CD14-positive monocyte (primary cell): ENCODE measurements around the gene GPR52. TPM values are rescaled to one million over a fixed set of nuclear protein-coding genes. Genes with fewer than 3 reads are reported as not detected.

Source experiments
- DNase-seq, 3 donors: peaks; one replicate each; pipeline ENCODE4 v3.0.0-alpha.2; 2011 to 2022
- H2AFZ ChIP-seq: 2 replicates; pipeline ENCODE4 v1.6.0; 2012; ENCODE audit warnings: mild to moderate bottlenecking, low read depth, low read length, inconsistent platforms; ENCODE audit not compliant: insufficient read depth, poor library complexity, severe bottlenecking
- H3K27ac ChIP-seq, 2 donors: 1 replicate in 1 of 2; 2 replicates in 1 of 2; pipeline ENCODE4 v1.5.1; 2012 to 2013; ENCODE audit warnings: low read length in 2 of 2, control low read depth in 1 of 2, inconsistent platforms in 1 of 2, low read depth in 1 of 2, mild to moderate bottlenecking in 1 of 2
- H3K27me3 ChIP-seq, 2 donors: one replicate each; pipeline versions ENCODE4 v1.6.0 to v1.6.1; 2011 to 2013; ENCODE audit warnings: low read length in 2 of 2; ENCODE audit not compliant: control insufficient read depth in 2 of 2, insufficient read depth in 2 of 2
- H3K36me3 ChIP-seq, 2 donors: replicated peaks in 1 of 2; 1 replicate in 1 of 2; 2 replicates in 1 of 2; pipeline versions ENCODE4 v1.5.1 to v1.6.1; 2012 to 2013; ENCODE audit warnings: low read length in 2 of 2, control low read depth in 1 of 2, inconsistent platforms in 1 of 2, mild to moderate bottlenecking in 1 of 2; ENCODE audit not compliant: insufficient read depth in 2 of 2, control insufficient read depth in 1 of 2
- H3K4me1 ChIP-seq, 2 donors: 1 replicate in 1 of 2; 2 replicates in 1 of 2; pipeline versions ENCODE4 v1.5.1 to v1.6.1; 2012 to 2013; ENCODE audit warnings: low read length in 2 of 2, control low read depth in 1 of 2, inconsistent platforms in 1 of 2, mild to moderate bottlenecking in 1 of 2, moderate library complexity in 1 of 2; ENCODE audit not compliant: insufficient read depth in 2 of 2, control insufficient read depth in 1 of 2
- H3K4me2 ChIP-seq: replicated peaks from 2 replicates; pipeline ENCODE3; 2012; ENCODE audit warnings: low read length, moderate library complexity, mild to moderate bottlenecking; ENCODE audit not compliant: poor library complexity, severe bottlenecking; ENCODE audit errors: extremely low read depth
- H3K4me3 ChIP-seq, 3 experiments: fragments of 200-600 bp in 1 of 3; sonication (generic) in 1 of 3; replicated peaks in 1 of 3; 1 replicate in 2 of 3; 2 replicates in 1 of 3; pipeline ENCODE4 v1.5.1; 2011 to 2013; ENCODE audit warnings: low read length in 3 of 3, mild to moderate bottlenecking in 3 of 3, control low read depth in 2 of 3, low read depth in 2 of 3, inconsistent platforms in 1 of 3, moderate library complexity in 1 of 3
- H3K79me2 ChIP-seq: 2 replicates; pipeline ENCODE4 v1.6.0; 2012; ENCODE audit warnings: mild to moderate bottlenecking, control low read depth, inconsistent platforms, low read length, moderate library complexity; ENCODE audit not compliant: insufficient read depth
- H3K9ac ChIP-seq: 2 replicates; pipeline ENCODE4 v1.6.0; 2017; ENCODE audit warnings: low read length, mild to moderate bottlenecking; ENCODE audit not compliant: insufficient read depth, poor library complexity, severe bottlenecking
- H3K9me3 ChIP-seq, 2 donors: replicated peaks in 1 of 2; 1 replicate in 1 of 2; 2 replicates in 1 of 2; pipeline versions ENCODE4 v1.5.1 to v1.6.1; 2012 to 2013; ENCODE audit warnings: low read length in 2 of 2, control low read depth in 1 of 2; ENCODE audit not compliant: control insufficient read depth in 1 of 2, insufficient read depth in 1 of 2
- H4K20me1 ChIP-seq: 2 replicates; pipeline ENCODE4 v1.6.0; 2012; ENCODE audit warnings: mild to moderate bottlenecking, low read length, control low read depth, moderate library complexity; ENCODE audit not compliant: insufficient read depth
- H3K27ac Mint-ChIP-seq, 7 donors: one replicate each; pipeline ENCODE4 v1.8.0; 2020; ENCODE audit warnings: mild to moderate bottlenecking in 7 of 7, mixed read lengths in 7 of 7, moderate library complexity in 6 of 7, inconsistent platforms in 2 of 7
- H3K27me3 Mint-ChIP-seq, 3 donors: one replicate each; pipeline ENCODE4 v1.8.0; 2021 to 2022; ENCODE audit warnings: low read depth in 3 of 3, mild to moderate bottlenecking in 3 of 3, mixed read lengths in 3 of 3, moderate library complexity in 3 of 3, inconsistent platforms in 1 of 3
- H3K36me3 Mint-ChIP-seq, 2 donors: one replicate each; pipeline ENCODE4 v1.8.0; 2020; ENCODE audit warnings: mixed read lengths in 2 of 2, inconsistent platforms in 1 of 2, mild to moderate bottlenecking in 1 of 2
- H3K4me1 Mint-ChIP-seq: one replicate; pipeline ENCODE4 v1.8.0; 2020; ENCODE audit warnings: mild to moderate bottlenecking, mixed read lengths
- H3K4me3 Mint-ChIP-seq, 2 donors: one replicate each; pipeline ENCODE4 v1.8.0; 2020; ENCODE audit warnings: mild to moderate bottlenecking in 2 of 2, mixed read lengths in 2 of 2, moderate library complexity in 1 of 2
- H3K9me3 Mint-ChIP-seq, 7 donors: one replicate each; pipeline ENCODE4 v1.8.0; 2020 to 2022; ENCODE audit warnings: mixed read lengths in 7 of 7, mild to moderate bottlenecking in 6 of 7, moderate library complexity in 6 of 7, inconsistent platforms in 2 of 7
- CTCF ChIP-seq: fragments of 200-600 bp; IDR thresholded peaks from one replicate; pipeline ENCODE4 v1.8.0; 2022; ENCODE audit warnings: antibody characterized with exemption, mild to moderate bottlenecking
- WGBS: methylation state at CpG from one replicate; pipeline ENCODE4 v1.1.5; 2013; ENCODE audit warnings: missing lambda C conversion rate; ENCODE audit not compliant: insufficient coverage; 5-methylcytosine and 5-hydroxymethylcytosine counted together
- intact Hi-C, 2 donors: fragments of 100-400 bp; cut with micrococcal nuclease; formaldehyde crosslinking; loops; one replicate each; pipeline versions ENCODE4 v1.15.0 to v1.15.1; 2023
- polyA plus RNA-seq, 3 donors: library from polyadenylated mRNA; depleted of rRNA in 1 of 3; unstranded in 2 of 3; stranded (reverse) in 1 of 3; fragments of 300-500 nt in 2 of 3; fragments of >200 nt in 1 of 3; fragmentation: Illumina TruSeq in 2 of 3; gene quantifications; 1 replicate in 2 of 3; 2 replicates in 1 of 3; pipeline ENCODE4 v1.2.3, GENCODE V29; 2012 to 2021

Gene GPR52
- polyA plus RNA-seq, 3 donors = 0.21 TPM; not detected in 2

DNA sequence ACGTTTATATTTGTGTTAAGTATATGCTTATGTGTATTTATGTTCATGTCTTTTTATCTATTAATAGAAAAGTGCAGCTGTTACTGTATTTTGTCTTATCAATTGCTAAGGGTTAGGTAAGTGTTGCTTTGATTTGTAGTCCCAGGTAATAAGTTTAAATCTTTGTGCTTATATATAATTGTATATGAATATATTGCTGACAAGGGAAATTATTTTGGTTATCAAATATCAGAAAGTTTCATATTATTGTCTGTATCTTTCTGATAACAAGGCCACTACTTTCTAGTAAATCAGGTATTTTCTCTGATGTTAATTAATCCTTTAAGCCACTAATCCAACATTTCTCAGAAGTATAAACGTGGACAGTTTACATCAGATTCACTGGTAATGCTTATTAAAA is 21.3 kb downstream of the GPR52 start:
- H3K27ac ChIP-seq = no peak overlapping the region
- H3K4me3 ChIP-seq = no peak overlapping the region
- no peaks in the 10 kb centered on the region for H3K27me3 ChIP-seq
- no peaks in the 10 kb centered on the region for H4K20me1 ChIP-seq
- no CpG with 5 or more reads among the region's 2 CpGs for WGBS
- intact Hi-C loops = no loop called here
- no peaks in the 10 kb centered on the region for H3K4me1 Mint-ChIP-seq
- no peaks in the 10 kb centered on the region for H3K79me2 ChIP-seq
- H3K36me3 Mint-ChIP-seq = peaks cover 0 to 3% of the 10 kb centered on the region in 2 donors
- H3K4me1 ChIP-seq = no peaks in the 10 kb centered on the region
- H3K9me3 Mint-ChIP-seq = no peaks in the 10 kb centered on the region
- no peaks in the 10 kb centered on the region for H3K36me3 ChIP-seq
- H3K27me3 Mint-ChIP-seq = peaks cover 0 to 4% (median 0%) of the 10 kb centered on the region in 3 donors
- H3K27ac Mint-ChIP-seq = no peak overlapping the region
- no peak overlapping the region for H3K4me3 Mint-ChIP-seq
- H2AFZ ChIP-seq = no peak overlapping the region
- no peak overlapping the region for H3K4me2 ChIP-seq
- no peak overlapping the region for H3K9ac ChIP-seq
- DNase-seq = no peak
- H3K9me3 ChIP-seq = no peaks in the 10 kb centered on the region
- no peak for TF ChIP-seq CTCF

DNA sequence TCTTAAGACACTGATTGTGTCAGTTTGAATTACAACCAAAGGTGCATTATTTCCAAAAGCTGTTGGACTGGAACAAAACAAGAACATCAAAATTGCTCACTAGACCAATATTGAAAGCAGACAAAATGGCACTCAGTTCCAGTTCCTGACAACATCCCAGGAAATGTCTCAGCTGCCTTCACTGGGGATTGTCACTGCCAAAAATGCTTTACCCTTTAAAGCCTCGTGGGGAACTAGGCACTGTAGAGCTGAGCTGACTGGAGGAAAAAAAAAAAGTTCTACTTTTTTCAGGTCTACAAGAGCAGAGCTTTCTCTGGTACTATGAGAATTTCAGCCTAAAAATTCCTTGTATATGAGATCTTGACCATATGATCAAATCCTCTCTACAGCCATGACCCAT is 21.9 kb downstream of the GPR52 start:
- WGBS = no CpG with 5 or more reads among the region's 1 CpG
- Mint-ChIP-seq H3K9me3 (no peaks in the 10 kb centered on the region), H3K4me3 (no peak overlapping the region), H3K4me1 (no peaks in the 10 kb centered on the region), H3K27me3 (peaks cover 0 to 4% (median 0%) of the 10 kb centered on the region in 3 donors), H3K27ac (peak overlapping the region in 1 of 7 donors; percentile 63), H3K36me3 (peaks cover 0 to 3% of the 10 kb centered on the region in 2 donors)
- no peaks in the 10 kb centered on the region for H3K9me3 ChIP-seq
- H3K4me3 ChIP-seq = no peak overlapping the region
- no peak for TF ChIP-seq CTCF
- H3K9ac ChIP-seq = no peak overlapping the region
- intact Hi-C loops = no loop called here
- no peaks in the 10 kb centered on the region for H3K27me3 ChIP-seq
- H3K36me3 ChIP-seq = no peaks in the 10 kb centered on the region
- DNase-seq = no peak
- H4K20me1 ChIP-seq = no peaks in the 10 kb centered on the region
- no peaks in the 10 kb centered on the region for H3K79me2 ChIP-seq
- H3K4me1 ChIP-seq = no peaks in the 10 kb centered on the region
- H3K4me2 ChIP-seq = no peak overlapping the region
- H2AFZ ChIP-seq = no peak overlapping the region
- H3K27ac ChIP-seq = no peak overlapping the region
